ENCODE results near the gene DDAH2.

DDAH2 gene

GRCh38 chr6:31775184-31775583 lies 46.1 kb upstream of the DDAH2 start:
- DNase-seq: no peak
- no peak overlapping the region for H3K9ac ChIP-seq (ENCODE audit: low read depth, low read length)
- no peak overlapping the region for H3K27ac ChIP-seq (ENCODE audit: low read length)
- no peaks in the 10 kb centered on the region for H3K9me3 ChIP-seq (ENCODE audit: insufficient read depth, low read length, severe bottlenecking)
- peaks cover 28% of the 10 kb centered on the region for H3K36me3 ChIP-seq (ENCODE audit: insufficient read depth, low read length)
- TF ChIP-seq CTCF (IDR thresholded peaks at IDR 0.05; ENCODE audit: borderline replicate concordance, extremely low read depth, low read length, poor library complexity, severe bottlenecking): no peak
- no peak for TF ChIP-seq EZH2 (IDR thresholded peaks at IDR 0.05; ENCODE audit: borderline replicate concordance, low read depth, low read length, severe bottlenecking)
- H3K27me3 ChIP-seq (ENCODE audit: insufficient read depth, low read length, poor library complexity): no peaks in the 10 kb centered on the region
- H3K4me1 ChIP-seq (ENCODE audit: insufficient read depth, low read length): peaks cover 16% of the 10 kb centered on the region
- H3K79me2 ChIP-seq (ENCODE audit: insufficient read depth, low read length): no peaks in the 10 kb centered on the region
- H3K4me2 ChIP-seq (ENCODE audit: insufficient read depth, low read length): no peak overlapping the region
- H2AFZ ChIP-seq (ENCODE audit: low read depth, low read length): no peak overlapping the region
- ATAC-seq (ENCODE audit: insufficient read depth, low read depth): no peak
- peaks cover 2% of the 10 kb centered on the region; the same call in 1 of the 2 replicates for H4K20me1 ChIP-seq (ENCODE audit: insufficient read depth, low read length)
- H3K4me3 ChIP-seq (ENCODE audit: low read depth in 1 of 2, low read length in 2 of 2): no peak overlapping the region

GRCh38 chr6:31771992-31772358 lies 42.9 kb upstream of the DDAH2 start:
- H3K79me2 ChIP-seq (ENCODE audit: insufficient read depth, low read length): no peaks in the 10 kb centered on the region
- H3K4me3 ChIP-seq (ENCODE audit: low read depth in 1 of 2, low read length in 2 of 2): no peak overlapping the region
- H3K9me3 ChIP-seq (ENCODE audit: insufficient read depth, low read length, severe bottlenecking): no peaks in the 10 kb centered on the region
- TF ChIP-seq EZH2 (IDR thresholded peaks at IDR 0.05; ENCODE audit: borderline replicate concordance, low read depth, low read length, severe bottlenecking): no peak
- no peak for TF ChIP-seq CTCF (IDR thresholded peaks at IDR 0.05; ENCODE audit: borderline replicate concordance, extremely low read depth, low read length, poor library complexity, severe bottlenecking)
- H4K20me1 ChIP-seq (ENCODE audit: insufficient read depth, low read length): no peaks in the 10 kb centered on the region
- peaks cover 16% of the 10 kb centered on the region for H3K4me1 ChIP-seq (ENCODE audit: insufficient read depth, low read length)
- no peaks in the 10 kb centered on the region for H3K36me3 ChIP-seq (ENCODE audit: insufficient read depth, low read length)
- H3K9ac ChIP-seq (ENCODE audit: low read depth, low read length): no peak overlapping the region
- DNase-seq (no peak), ATAC-seq (ENCODE audit: insufficient read depth, low read depth) (peak; percentile 20; the same call in 2 of the 3 replicates)
- H2AFZ ChIP-seq (ENCODE audit: low read depth, low read length): no peak overlapping the region
- no peak overlapping the region for H3K27ac ChIP-seq (ENCODE audit: low read length)
- H3K4me2 ChIP-seq (ENCODE audit: insufficient read depth, low read length): no peak overlapping the region
- no peaks in the 10 kb centered on the region for H3K27me3 ChIP-seq (ENCODE audit: insufficient read depth, low read length, poor library complexity)

- DNase-seq: no peak
- Histone ChIP-seq H4K20me1 (ENCODE audit: insufficient read depth, low read length) (no peaks in the 10 kb centered on the region), H3K27ac (ENCODE audit: low read length) (no peak overlapping the region), H3K79me2 (ENCODE audit: insufficient read depth, low read length) (no peaks in the 10 kb centered on the region), H3K4me2 (ENCODE audit: insufficient read depth, low read length) (no peak overlapping the region), H3K27me3 (ENCODE audit: insufficient read depth, low read length, poor library complexity) (no peaks in the 10 kb centered on the region), H3K36me3 (ENCODE audit: insufficient read depth, low read length) (no peaks in the 10 kb centered on the region), H3K4me1 (ENCODE audit: insufficient read depth, low read length) (peaks cover 16% of the 10 kb centered on the region), H3K9ac (ENCODE audit: low read depth, low read length) (no peak overlapping the region), H3K9me3 (ENCODE audit: insufficient read depth, low read length, severe bottlenecking) (no peaks in the 10 kb centered on the region), H3K4me3 (ENCODE audit: low read depth in 1 of 2, low read length in 2 of 2) (no peak overlapping the region), H2AFZ (ENCODE audit: low read depth, low read length) (no peak overlapping the region)
- TF ChIP-seq EZH2 (IDR thresholded peaks at IDR 0.05; ENCODE audit: borderline replicate concordance, low read depth, low read length, severe bottlenecking) (no peak), CTCF (IDR thresholded peaks at IDR 0.05; ENCODE audit: borderline replicate concordance, extremely low read depth, low read length, poor library complexity, severe bottlenecking) (no peak)
- no peak for ATAC-seq (ENCODE audit: insufficient read depth, low read depth)
Measured at GRCh38 chr6:31770860-31771259, 41.8 kb upstream of the DDAH2 start.

Measured in DND-41 (cell line).